Measurements from ENCODE around the gene FSIP1.

Gene FSIP1

GRCh38 chr15:39589815-39590644 is 192.6 kb downstream of the FSIP1 start:
- DNase-seq, result no peak

GRCh38 chr15:39589193-39589814 is 193.3 kb downstream of the FSIP1 start:
- no peak for DNase-seq

DNA sequence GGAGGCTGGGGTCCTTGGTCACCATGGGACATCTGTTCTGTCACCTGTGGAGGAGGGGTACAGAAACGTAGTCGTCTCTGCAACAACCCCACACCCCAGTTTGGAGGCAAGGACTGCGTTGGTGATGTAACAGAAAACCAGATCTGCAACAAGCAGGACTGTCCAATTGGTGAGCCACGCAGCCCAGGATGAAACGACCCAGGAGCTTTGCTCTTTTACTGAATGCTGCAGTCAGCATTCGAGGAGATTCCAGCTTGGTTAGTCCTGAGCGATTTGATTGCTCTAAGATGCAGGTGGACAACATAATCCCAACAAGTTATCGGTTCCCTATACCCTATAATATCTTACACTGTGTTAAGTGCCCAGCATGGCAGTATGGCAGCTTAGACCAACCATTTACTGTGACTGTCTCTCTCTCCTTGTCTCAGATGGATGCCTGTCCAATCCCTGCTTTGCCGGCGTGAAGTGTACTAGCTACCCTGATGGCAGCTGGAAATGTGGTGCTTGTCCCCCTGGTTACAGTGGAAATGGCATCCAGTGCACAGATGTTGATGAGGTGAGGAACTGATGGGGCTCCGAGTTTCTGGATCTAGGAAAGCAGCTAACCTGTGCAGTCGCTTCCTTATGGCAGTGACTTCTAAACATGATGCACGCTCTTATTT is 194.0 kb downstream of the FSIP1 start:
- no peak for DNase-seq

- DNase-seq, result no peak
Measured at GRCh38 chr15:39587731-39588530, 194.7 kb downstream of the FSIP1 start.

- DNase-seq, result no peak
Measured at GRCh38 chr15:39587096-39587721, 195.4 kb downstream of the FSIP1 start.

GRCh38 chr15:39586387-39587095 is 196.1 kb downstream of the FSIP1 start:
- no peak for DNase-seq

- no peak for DNase-seq
Measured at GRCh38 chr15:39585871-39586301, 196.8 kb downstream of the FSIP1 start.

GRCh38 chr15:39585389-39585841 is 197.2 kb downstream of the FSIP1 start:
- DNase-seq, result no peak

- DNase-seq, result no peak
Measured at GRCh38 chr15:39584662-39585388, 197.8 kb downstream of the FSIP1 start.

DNA sequence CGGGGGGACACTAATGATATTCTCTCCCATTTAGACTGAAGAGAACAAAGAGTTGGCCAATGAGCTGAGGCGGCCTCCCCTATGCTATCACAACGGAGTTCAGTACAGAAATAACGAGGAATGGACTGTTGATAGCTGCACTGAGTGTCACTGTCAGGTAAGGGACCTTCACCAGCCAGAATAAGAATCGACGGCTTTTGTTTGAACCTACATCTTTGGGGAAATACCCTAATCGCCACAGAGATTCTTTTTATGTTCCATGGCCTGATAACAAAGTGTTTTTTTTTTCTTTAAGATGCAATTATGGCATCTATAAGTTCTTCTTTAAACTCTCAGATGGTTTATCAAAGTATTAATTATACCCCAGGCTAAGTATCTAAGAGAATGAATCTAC is 198.4 kb downstream of the FSIP1 start:
- DNase-seq, result no peak

GRCh38 chr15:39583596-39584265 is 198.9 kb downstream of the FSIP1 start:
- no peak for DNase-seq

GRCh38 chr15:39582977-39583595 is 199.6 kb downstream of the FSIP1 start:
- DNase-seq, result no peak

- DNase-seq, result no peak
Measured at GRCh38 chr15:39582286-39582976, 200.2 kb downstream of the FSIP1 start.

DNA sequence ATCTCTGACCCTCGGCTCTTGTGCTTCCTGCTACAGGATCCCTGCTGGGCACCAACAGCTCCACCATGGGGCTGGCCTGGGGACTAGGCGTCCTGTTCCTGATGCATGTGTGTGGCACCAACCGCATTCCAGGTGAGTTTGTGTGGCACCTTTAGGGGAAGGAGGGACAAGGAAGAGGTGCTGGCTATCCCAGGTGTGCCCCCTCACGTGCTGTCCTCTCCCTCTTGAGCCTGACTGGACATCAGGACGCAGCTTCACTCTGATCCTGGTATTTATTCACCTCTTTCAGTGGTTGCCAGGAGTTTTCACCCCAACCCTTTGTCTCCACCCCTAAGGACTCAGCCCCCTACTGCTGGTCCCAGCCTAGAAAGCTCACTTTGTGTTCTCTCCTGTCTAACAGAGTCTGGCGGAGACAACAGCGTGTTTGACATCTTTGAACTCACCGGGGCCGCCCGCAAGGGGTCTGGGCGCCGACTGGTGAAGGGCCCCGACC is 200.8 kb downstream of the FSIP1 start:
- no peak for DNase-seq

- no peak for DNase-seq
Measured at GRCh38 chr15:39581242-39581792, 201.3 kb downstream of the FSIP1 start.

- DNase-seq, result no peak
Measured at GRCh38 chr15:39580485-39581241, 202.0 kb downstream of the FSIP1 start, which contains the start of gene THBS1. THBS1 (plus strand) TSS chr15:39581079; CDS start chr15:39581858, 779 bp downstream.

GRCh38 chr15:39580117-39580484 is 202.5 kb downstream of the FSIP1 start:
- peak; percentile 18 to 58 for DNase-seq

Data from Kasumi-1 (cell line).